PC-3 (cell line): ENCODE results near the gene ROPN1L. TPM values are rescaled to one million over a fixed set of nuclear protein-coding genes. Genes with fewer than 3 reads are reported as not detected.

ENCODE experiments used
- ATAC-seq: fragments of 200-7000 bp; cut with Tn5 transposase; 2 replicates; pipeline ENCODE4 v1.9.1; 2020; ENCODE audit warnings: mild to moderate bottlenecking, moderate library complexity
- BruUV-seq: library from RNA; stranded (reverse); fragments of 400-500 nt; replicated peaks from 2 replicates; lab custom pipeline; 2021; lab: Mats Ljungman, UMichigan
- CTCF ChIA-PET: fragments of 300-600 bp; sonication (Branson Sonifier 250); formaldehyde crosslinking; loops from one replicate; lab custom pipeline; 2022; ENCODE audit warnings: antibody characterized with exemption; lab: Charles Lee
- POLR2A ChIA-PET: fragments of 300-600 bp; sonication (Branson Sonifier 250); formaldehyde crosslinking; loops from one replicate; lab custom pipeline; 2022; ENCODE audit warnings: antibody characterized with exemption; ENCODE audit not compliant: unreplicated experiment; lab: Charles Lee
- DNase-seq: peaks from one replicate; pipeline ENCODE4 v3.0.0-alpha.2; 2015
- H2AFZ ChIP-seq: fragments of 300-600 bp; sonication (generic); 2 replicates; pipeline ENCODE4 v1.6.0; 2016; ENCODE audit warnings: antibody characterized with exemption, low read length
- H3F3A ChIP-seq: fragments of 300-600 bp; sonication (generic); one replicate; pipeline ENCODE4 v1.6.0; 2017; ENCODE audit warnings: antibody characterized with exemption, low read length, control low read depth, mild to moderate bottlenecking; ENCODE audit not compliant: unreplicated experiment
- H3K27ac ChIP-seq: fragments of 300-600 bp; sonication (generic); 2 replicates; pipeline ENCODE4 v1.5.1; 2016; ENCODE audit warnings: mild to moderate bottlenecking, low read length
- H3K27me3 ChIP-seq: fragments of 300-600 bp; sonication (generic); 2 replicates; pipeline ENCODE4 v1.6.1; 2016; ENCODE audit warnings: low read length, mixed read lengths
- H3K36me3 ChIP-seq: fragments of 300-600 bp; sonication (generic); 2 replicates; pipeline ENCODE4 v1.6.1; 2016; ENCODE audit warnings: low read depth, mixed run types, low read length, mixed read lengths
- H3K4me1 ChIP-seq: fragments of 300-600 bp; sonication (generic); 2 replicates; pipeline ENCODE4 v1.5.1; 2016; ENCODE audit warnings: low read length; ENCODE audit not compliant: insufficient read depth
- H3K4me2 ChIP-seq: fragments of 300-600 bp; sonication (generic); 2 replicates; pipeline ENCODE4 v1.6.0; 2016; ENCODE audit warnings: low read length
- H3K4me3 ChIP-seq: fragments of 300-600 bp; sonication (generic); 2 replicates; pipeline ENCODE4 v1.5.1; 2016; ENCODE audit warnings: mild to moderate bottlenecking, low read length, mixed read lengths
- H3K79me2 ChIP-seq: fragments of 300-600 bp; sonication (generic); 2 replicates; pipeline ENCODE4 v1.6.1; 2017; ENCODE audit warnings: low read length, mixed read lengths
- H3K9ac ChIP-seq: fragments of 300-600 bp; sonication (generic); 2 replicates; pipeline ENCODE4 v1.6.0; 2016; ENCODE audit warnings: mild to moderate bottlenecking, low read length
- H3K9me2 ChIP-seq: fragments of 300-600 bp; sonication (generic); replicated peaks from 2 replicates; pipeline ENCODE4 v1.6.1; 2016; ENCODE audit warnings: mixed run types, low read length, mixed read lengths
- H3K9me3 ChIP-seq: fragments of 300-600 bp; sonication (generic); 2 replicates; pipeline ENCODE4 v1.6.1; 2016; ENCODE audit warnings: low read length, mixed read lengths
- H4K20me1 ChIP-seq: fragments of 300-600 bp; sonication (generic); 2 replicates; pipeline ENCODE4 v1.6.1; 2016; ENCODE audit warnings: low read length, mixed read lengths
- CTCF ChIP-seq: fragments of 300-600 bp; sonication (generic); conservative IDR thresholded peaks from 2 replicates; pipeline ENCODE4 v1.5.1; 2017; ENCODE audit warnings: antibody characterized with exemption, low read depth, mild to moderate bottlenecking, low read length
- EZH2 ChIP-seq: fragments of 300-600 bp; sonication (generic); IDR thresholded peaks from one replicate; pipeline ENCODE4 v1.6.1; 2017; ENCODE audit warnings: antibody characterized with exemption, mild to moderate bottlenecking, low read length; ENCODE audit not compliant: unreplicated experiment
- EZH2phosphoT487 ChIP-seq: fragments of 300-600 bp; sonication (generic); IDR thresholded peaks from 2 replicates; pipeline ENCODE4 v1.6.1; 2018; ENCODE audit warnings: mild to moderate bottlenecking, antibody characterized with exemption, low read length, borderline replicate concordance
- intact Hi-C: fragments of 100-400 bp; cut with micrococcal nuclease; formaldehyde crosslinking; loops from 2 replicates; pipeline ENCODE4 v1.9.0; 2023
- total RNA-seq: library from RNA; depleted of rRNA; stranded (reverse); fragments of >200 nt; gene quantifications from 2 replicates; pipeline ENCODE4 v1.2.3, GENCODE V29; 2014

ROPN1L gene
- total RNA-seq, 1 experiment from 2014 or later, result 0.95 TPM

- Histone ChIP-seq H3K27ac (peak overlapping the region; percentile 68), H3K9me2 (no peaks in the 10 kb centered on the region), H3K36me3 (no peaks in the 10 kb centered on the region), H4K20me1 (no peaks in the 10 kb centered on the region), H3K4me1 (peaks cover 25% of the 10 kb centered on the region), H3K9me3 (no peaks in the 10 kb centered on the region), H3K4me2 (peak overlapping the region; percentile 71), H2AFZ (peak overlapping the region; percentile 65), H3K4me3 (peak overlapping the region; percentile 34; the same call in 1 of the 2 replicates), H3K27me3 (no peaks in the 10 kb centered on the region), H3K9ac (peak overlapping the region; percentile 13), H3F3A (peaks cover 10% of the 10 kb centered on the region), H3K79me2 (no peaks in the 10 kb centered on the region)
- ATAC-seq (peak; percentile 78), DNase-seq (peak; percentile 85)
- POLR2A ChIA-PET, result interaction anchor here (0.6 kb wide), 1 partner anchor 161 kb away, joined by 3 read pairs; no protein-coding TSS in a partner anchor
- no TSS peak for BruUV-seq
- CTCF ChIA-PET, result interaction anchor here (0.8 to 1.0 kb wide), 2 partner anchors 10 to 160 kb away, joined by 3 to 4 read pairs; no protein-coding TSS in a partner anchor
- no peak for TF ChIP-seq CTCF
- TF ChIP-seq EZH2phosphoT487, result no peak
- TF ChIP-seq EZH2, result no peak
- intact Hi-C loops, result loop anchor here (5.0 kb wide), 1 partner anchor 135 kb away; no protein-coding TSS in a partner anchor
Observed at GRCh38 chr5:10467281-10468198, 25.9 kb downstream of the ROPN1L start.

GRCh38 chr5:10468256-10468655 is 26.6 kb downstream of the ROPN1L start:
- H3F3A ChIP-seq, result peaks cover 10% of the 10 kb centered on the region
- BruUV-seq, result no TSS peak
- H3K36me3 ChIP-seq, result no peaks in the 10 kb centered on the region
- peak overlapping the region; percentile 65; the same call in 1 of the 2 replicates for H2AFZ ChIP-seq
- peak overlapping the region; percentile 34; the same call in 1 of the 2 replicates for H3K4me3 ChIP-seq
- intact Hi-C loops, result loop anchor here (5.0 kb wide), 1 partner anchor 134 kb away; no protein-coding TSS in a partner anchor
- peaks cover 25% of the 10 kb centered on the region for H3K4me1 ChIP-seq
- no peaks in the 10 kb centered on the region for H3K9me3 ChIP-seq
- H3K4me2 ChIP-seq, result peak overlapping the region; percentile 71
- H3K79me2 ChIP-seq, result no peaks in the 10 kb centered on the region
- POLR2A ChIA-PET, result interaction anchor here (0.6 kb wide), 1 partner anchor 161 kb away, joined by 3 read pairs; no protein-coding TSS in a partner anchor
- peak overlapping the region; percentile 68 for H3K27ac ChIP-seq
- H4K20me1 ChIP-seq, result no peaks in the 10 kb centered on the region
- CTCF ChIA-PET, result interaction anchor here (0.7 kb wide), 1 partner anchor 160 kb away, joined by 6 read pairs; no protein-coding TSS in a partner anchor
- no peaks in the 10 kb centered on the region for H3K27me3 ChIP-seq
- TF ChIP-seq CTCF (no peak), EZH2 (no peak), EZH2phosphoT487 (no peak)
- ATAC-seq, result peak; percentile 82
- peak overlapping the region; percentile 13; the same call in 1 of the 2 replicates for H3K9ac ChIP-seq
- peak; percentile 83 for DNase-seq
- no peaks in the 10 kb centered on the region for H3K9me2 ChIP-seq
